ENCODE measurements around the gene EFL1. TPM values are rescaled to one million over a fixed set of nuclear protein-coding genes. Genes with fewer than 3 reads are reported as not detected.

Gene EFL1
- total and polyA plus RNA-seq, 7 donors, result 9.2 to 19.7 (median 13.1) TPM

DNA sequence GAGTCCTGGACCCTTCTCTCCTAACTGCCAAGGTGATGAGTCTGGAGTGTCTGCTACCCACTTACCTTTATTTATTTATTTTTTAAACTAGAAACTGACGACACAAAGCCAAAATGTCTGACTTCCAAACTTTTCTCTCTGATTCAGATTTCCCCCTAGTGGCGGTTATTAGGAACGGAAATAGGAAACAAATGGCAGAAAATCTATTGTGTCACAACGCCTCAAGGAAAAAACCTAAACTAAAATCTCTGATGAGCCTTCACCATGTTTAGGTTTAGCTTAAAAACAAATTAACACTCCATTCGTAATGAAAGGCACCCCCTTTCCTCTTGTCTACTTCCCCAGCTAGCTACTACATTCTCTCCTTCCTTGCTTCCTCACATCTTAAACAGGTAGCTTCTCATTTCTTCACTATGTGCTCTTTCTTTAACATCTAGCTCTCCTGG lies 122.7 kb downstream of the EFL1 start:
- TF ChIP-seq, protein P1, sequence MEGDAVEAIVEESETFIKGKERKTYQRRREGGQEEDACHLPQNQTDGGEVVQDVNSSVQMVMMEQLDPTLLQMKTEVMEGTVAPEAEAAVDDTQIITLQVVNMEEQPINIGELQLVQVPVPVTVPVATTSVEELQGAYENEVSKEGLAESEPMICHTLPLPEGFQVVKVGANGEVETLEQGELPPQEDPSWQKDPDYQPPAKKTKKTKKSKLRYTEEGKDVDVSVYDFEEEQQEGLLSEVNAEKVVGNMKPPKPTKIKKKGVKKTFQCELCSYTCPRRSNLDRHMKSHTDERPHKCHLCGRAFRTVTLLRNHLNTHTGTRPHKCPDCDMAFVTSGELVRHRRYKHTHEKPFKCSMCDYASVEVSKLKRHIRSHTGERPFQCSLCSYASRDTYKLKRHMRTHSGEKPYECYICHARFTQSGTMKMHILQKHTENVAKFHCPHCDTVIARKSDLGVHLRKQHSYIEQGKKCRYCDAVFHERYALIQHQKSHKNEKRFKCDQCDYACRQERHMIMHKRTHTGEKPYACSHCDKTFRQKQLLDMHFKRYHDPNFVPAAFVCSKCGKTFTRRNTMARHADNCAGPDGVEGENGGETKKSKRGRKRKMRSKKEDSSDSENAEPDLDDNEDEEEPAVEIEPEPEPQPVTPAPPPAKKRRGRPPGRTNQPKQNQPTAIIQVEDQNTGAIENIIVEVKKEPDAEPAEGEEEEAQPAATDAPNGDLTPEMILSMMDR (IDR thresholded peaks at IDR 0.05), result peak; percentile 67
- Histone ChIP-seq H3K36me3 (ENCODE audit: insufficient read depth in 1 of 2, low read depth in 1 of 2) (peaks cover 0 to 37% of the 10 kb centered on the region in 2 donors), H3K4me1 (no peaks in the 10 kb centered on the region), H3K27me3 (ENCODE audit: insufficient read depth in 3 of 3, low read length in 2 of 3) (no peaks in the 10 kb centered on the region), H3K27ac (no peak overlapping the region), H3K9me3 (no peaks in the 10 kb centered on the region), H3K4me3 (no peak overlapping the region)
- WGBS, 3 donors, result 9 to 14% (median 13%) methylated on average over 5 of the region's 5 CpGs
- ATAC-seq (peak in 3 of 4 donors; percentile 8 to 71 (median 47)), DNase-seq (no peak)
- intact Hi-C loops (cut with DNase I), result loop anchor here in 1 of 2 donors (5.0 kb wide), 1 partner anchor 97 kb away; no protein-coding TSS in a partner anchor

- no peak for DNase-seq
- Histone ChIP-seq H3K27ac (no peak overlapping the region), H3K27me3 (ENCODE audit: insufficient read depth in 3 of 3, low read length in 2 of 3) (no peaks in the 10 kb centered on the region), H3K9me3 (no peaks in the 10 kb centered on the region), H3K4me3 (no peak overlapping the region), H3K36me3 (ENCODE audit: insufficient read depth in 1 of 2, low read depth in 1 of 2) (peaks cover 0 to 31% of the 10 kb centered on the region in 2 donors), H3K4me1 (no peaks in the 10 kb centered on the region)
- intact Hi-C loops (cut with DNase I), result loop anchor here in 1 of 2 donors (5.0 kb wide), 1 partner anchor 99 kb away; no protein-coding TSS in a partner anchor
- TF ChIP-seq, protein P1 (IDR thresholded peaks at IDR 0.05), result no peak
- no peak for ATAC-seq
Measured at GRCh38 chr15:82138306-82138705, 124.2 kb downstream of the EFL1 start.

- 91 to 97% (median 94%) methylated on average over 3 of the region's 3 CpGs for WGBS, 3 donors
- DNase-seq (no peak), ATAC-seq (no peak)
- TF ChIP-seq, protein P1 (IDR thresholded peaks at IDR 0.05), result no peak
- Histone ChIP-seq H3K4me1 (no peaks in the 10 kb centered on the region), H3K9me3 (no peaks in the 10 kb centered on the region), H3K36me3 (ENCODE audit: insufficient read depth in 1 of 2, low read depth in 1 of 2) (peaks cover 0 to 33% of the 10 kb centered on the region in 2 donors), H3K27me3 (ENCODE audit: insufficient read depth in 3 of 3, low read length in 2 of 3) (no peaks in the 10 kb centered on the region), H3K27ac (no peak overlapping the region), H3K4me3 (no peak overlapping the region)
- intact Hi-C loops (cut with DNase I), result loop anchor here in 1 of 2 donors (5.0 kb wide), 1 partner anchor 100 kb away; no protein-coding TSS in a partner anchor
Measured at GRCh38 chr15:82137261-82137660, 125.3 kb downstream of the EFL1 start.

DNA sequence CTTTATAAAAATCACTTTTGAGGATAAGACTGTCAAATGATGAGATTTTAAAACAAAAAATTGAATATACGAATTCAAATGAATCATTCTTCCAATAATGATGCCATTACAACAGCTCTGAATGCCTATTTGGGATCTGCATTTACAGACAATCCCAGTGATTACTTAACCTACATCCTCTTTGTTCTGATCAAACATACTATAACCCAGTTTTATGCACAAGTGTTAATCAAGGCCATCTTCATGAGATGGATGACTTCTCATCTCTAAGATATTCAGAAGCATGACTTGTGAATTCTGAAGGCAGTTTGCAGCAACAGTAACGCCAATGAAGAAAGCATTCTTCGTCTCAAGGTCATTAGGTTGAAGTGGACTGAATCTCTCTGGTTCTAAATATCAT lies 126.4 kb downstream of the EFL1 start:
- no peak for ATAC-seq
- Histone ChIP-seq H3K36me3 (ENCODE audit: insufficient read depth in 1 of 2, low read depth in 1 of 2) (peaks cover 0 to 35% of the 10 kb centered on the region in 2 donors), H3K4me3 (no peak overlapping the region), H3K27ac (no peak overlapping the region), H3K9me3 (no peaks in the 10 kb centered on the region), H3K27me3 (ENCODE audit: insufficient read depth in 3 of 3, low read length in 2 of 3) (no peaks in the 10 kb centered on the region), H3K4me1 (no peaks in the 10 kb centered on the region)
- intact Hi-C loops (cut with DNase I), result loop anchor here in 1 of 2 donors (5.0 kb wide), 1 partner anchor 101 kb away; no protein-coding TSS in a partner anchor
- WGBS, 3 donors, result 98 to 99% (median 98%) methylated on average over 3 of the region's 3 CpGs
- TF ChIP-seq, protein P1 (IDR thresholded peaks at IDR 0.05), result no peak
- DNase-seq, result no peak

DNA sequence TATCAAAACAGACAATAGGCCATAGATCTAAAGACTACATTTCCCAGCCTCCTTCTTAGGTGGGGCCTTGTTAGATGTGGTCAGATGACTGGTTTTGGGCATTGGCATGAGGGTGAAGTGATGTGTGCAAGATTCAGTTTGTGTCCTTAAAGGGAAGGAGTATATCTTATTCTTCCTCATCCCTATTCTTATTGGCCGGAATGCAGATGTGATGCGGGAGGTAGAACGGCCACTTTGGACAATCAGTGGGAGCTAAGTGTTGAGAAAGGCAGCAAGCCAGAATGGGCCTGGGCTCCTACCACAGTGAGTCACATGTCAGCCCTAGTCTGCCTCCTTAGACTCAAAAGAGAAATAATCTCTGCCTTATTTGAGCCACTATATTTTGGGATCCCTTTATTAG lies 126.9 kb downstream of the EFL1 start:
- Histone ChIP-seq H3K27me3 (ENCODE audit: insufficient read depth in 3 of 3, low read length in 2 of 3) (no peaks in the 10 kb centered on the region), H3K36me3 (ENCODE audit: insufficient read depth in 1 of 2, low read depth in 1 of 2) (peaks cover 0 to 40% of the 10 kb centered on the region in 2 donors), H3K9me3 (no peaks in the 10 kb centered on the region), H3K4me3 (no peak overlapping the region), H3K27ac (no peak overlapping the region), H3K4me1 (no peaks in the 10 kb centered on the region)
- intact Hi-C loops (cut with DNase I), result loop anchor here in 1 of 2 donors (5.0 kb wide), 1 partner anchor 102 kb away; no protein-coding TSS in a partner anchor
- DNase-seq (no peak), ATAC-seq (no peak)
- TF ChIP-seq, protein P1 (IDR thresholded peaks at IDR 0.05), result no peak
- WGBS, 3 donors, result 91 to 98% (median 96%) methylated on average over 3 of the region's 3 CpGs
